GM23338 (cell line): ENCODE results near the gene ZG16B. TPM values are rescaled to one million over a fixed set of nuclear protein-coding genes. Genes with fewer than 3 reads are reported as not detected.

Experiments used
- ATAC-seq: fragments of 200-7000 bp; cut with Tn5 transposase; 3 replicates; pipeline ENCODE4 v1.9.1; 2020
- DNase-seq: peaks from one replicate; pipeline ENCODE4 v3.0.0-alpha.2; 2015; ENCODE audit warnings: low spot score
- H2AFZ ChIP-seq: fragments of 200-600 bp; sonication (generic); 2 replicates; pipeline ENCODE4 v1.8.0; 2016; ENCODE audit warnings: antibody characterized with exemption, mild to moderate bottlenecking, moderate library complexity
- H3F3A ChIP-seq: fragments of 200-600 bp; sonication (generic); replicated peaks from 2 replicates; pipeline ENCODE4 v1.8.0; 2017; ENCODE audit warnings: antibody characterized with exemption, mixed run types, low read depth
- H3K27ac ChIP-seq: fragments of 200-600 bp; sonication (generic); 2 replicates; pipeline ENCODE4 v1.6.1; 2016; ENCODE audit warnings: low read depth
- H3K27me3 ChIP-seq: fragments of 200-600 bp; sonication (generic); 2 replicates; pipeline ENCODE4 v1.8.0; 2016; ENCODE audit warnings: mild to moderate bottlenecking, mixed run types, moderate library complexity; ENCODE audit not compliant: insufficient read depth
- H3K36me3 ChIP-seq: fragments of 200-600 bp; sonication (generic); 2 replicates; pipeline ENCODE4 v1.8.0; 2016; ENCODE audit warnings: mild to moderate bottlenecking; ENCODE audit not compliant: insufficient read depth
- H3K4me1 ChIP-seq: fragments of 200-600 bp; sonication (generic); 2 replicates; pipeline ENCODE4 v1.8.0; 2016; ENCODE audit warnings: mild to moderate bottlenecking, moderate library complexity; ENCODE audit not compliant: insufficient read depth
- H3K4me2 ChIP-seq: fragments of 200-600 bp; sonication (generic); 2 replicates; pipeline ENCODE4 v1.7.1; 2017; ENCODE audit warnings: mixed run types
- H3K4me3 ChIP-seq: fragments of 200-600 bp; sonication (generic); 2 replicates; pipeline ENCODE4 v1.6.1; 2016; ENCODE audit warnings: mixed run types
- H3K79me2 ChIP-seq: fragments of 200-600 bp; sonication (generic); replicated peaks from 2 replicates; pipeline ENCODE4 v1.8.0; 2017; ENCODE audit warnings: mild to moderate bottlenecking; ENCODE audit not compliant: insufficient read depth
- H3K9me2 ChIP-seq: fragments of 200-600 bp; sonication (generic); 2 replicates; pipeline ENCODE4 v1.8.0; 2017; ENCODE audit not compliant: insufficient read depth
- H4K20me1 ChIP-seq: fragments of 200-600 bp; sonication (generic); replicated peaks from 2 replicates; pipeline ENCODE4 v1.8.0; 2017; ENCODE audit warnings: mild to moderate bottlenecking; ENCODE audit not compliant: insufficient read depth
- H3K27ac Mint-ChIP-seq: 2 replicates; pipeline ENCODE4 v1.8.0; 2020; ENCODE audit warnings: inconsistent platforms, mild to moderate bottlenecking, moderate library complexity, mixed read lengths
- H3K27me3 Mint-ChIP-seq: 3 replicates; pipeline ENCODE4 v1.8.0; 2022; ENCODE audit warnings: low read depth, mild to moderate bottlenecking, moderate library complexity, mixed read lengths, inconsistent platforms; ENCODE audit not compliant: insufficient read depth, poor library complexity
- H3K36me3 Mint-ChIP-seq: 3 replicates; pipeline ENCODE4 v1.8.0; 2021; ENCODE audit warnings: low read depth, mild to moderate bottlenecking, inconsistent platforms, moderate library complexity, mixed read lengths
- H3K4me1 Mint-ChIP-seq: 3 replicates; pipeline ENCODE4 v1.8.0; 2020; ENCODE audit warnings: mild to moderate bottlenecking, inconsistent platforms, mixed read lengths
- H3K4me3 Mint-ChIP-seq: 3 replicates; pipeline ENCODE4 v1.8.0; 2021; ENCODE audit warnings: moderate library complexity, mild to moderate bottlenecking, inconsistent platforms, mixed read lengths
- H3K9me3 Mint-ChIP-seq: 3 replicates; pipeline ENCODE4 v1.8.0; 2020; ENCODE audit warnings: moderate library complexity, mild to moderate bottlenecking, inconsistent platforms, mixed read lengths
- CREB1 ChIP-seq: fragments of 250-450 bp; sonication (Bioruptor Pico); IDR thresholded peaks from 2 replicates; pipeline ENCODE4 v1.5.0; 2020; ENCODE audit warnings: low read depth, mild to moderate bottlenecking, moderate library complexity
- CTCF ChIP-seq, 2 experiments: fragments of 200-600 bp in 1 of 2; sonication (generic) in 1 of 2; conservative IDR thresholded peaks; 2 replicates each; pipeline versions ENCODE4 v1.5.1 to v1.6.1; 2016 to 2017; ENCODE audit warnings: antibody characterized with exemption in 2 of 2, low read depth in 2 of 2, mild to moderate bottlenecking in 2 of 2, moderate library complexity in 1 of 2
- ETS1 ChIP-seq: IDR thresholded peaks from 2 replicates; pipeline ENCODE4 v1.6.1; 2016; ENCODE audit warnings: antibody characterized with exemption
- EZH2 ChIP-seq: fragments of 200-600 bp; sonication (generic); IDR thresholded peaks from one replicate; pipeline ENCODE4 v1.8.0; 2017; ENCODE audit warnings: antibody characterized with exemption, mild to moderate bottlenecking, low read depth; ENCODE audit not compliant: unreplicated experiment
- EZH2phosphoT487 ChIP-seq: fragments of 200-600 bp; sonication (generic); IDR thresholded peaks from one replicate; pipeline ENCODE4 v1.8.1; 2018; ENCODE audit warnings: antibody characterized with exemption; ENCODE audit not compliant: unreplicated experiment
- JUNB ChIP-seq: IDR thresholded peaks from one replicate; pipeline ENCODE4 v1.6.1; 2016; ENCODE audit warnings: antibody characterized with exemption; ENCODE audit not compliant: unreplicated experiment
- NANOG ChIP-seq: IDR thresholded peaks from 2 replicates; pipeline ENCODE4 v1.6.1; 2016; ENCODE audit warnings: antibody characterized with exemption, borderline replicate concordance
- POLR2AphosphoS5 ChIP-seq: IDR thresholded peaks from 2 replicates; pipeline ENCODE4 v1.6.1; 2016; ENCODE audit warnings: antibody characterized with exemption, low read depth
- REST ChIP-seq: IDR thresholded peaks from one replicate; pipeline ENCODE4 v1.6.1; 2018; ENCODE audit warnings: antibody characterized with exemption; ENCODE audit not compliant: unreplicated experiment
- STAT1 ChIP-seq: IDR thresholded peaks from one replicate; pipeline ENCODE4 v1.6.1; 2016; ENCODE audit warnings: antibody characterized with exemption; ENCODE audit not compliant: unreplicated experiment
- ZNF114 ChIP-seq: fragments of 250-450 bp; sonication (Bioruptor Pico); IDR thresholded peaks from 2 replicates; pipeline ENCODE4 v1.5.0; 2020; ENCODE audit warnings: mild to moderate bottlenecking, moderate library complexity
- ZNF331 ChIP-seq: fragments of 250-450 bp; sonication (Bioruptor Pico); IDR thresholded peaks from 2 replicates; pipeline ENCODE4 v1.5.0; 2020; ENCODE audit warnings: low read depth, mild to moderate bottlenecking, moderate library complexity
- ZNF462 ChIP-seq: fragments of 250-450 bp; sonication (Bioruptor Pico); IDR thresholded peaks from 2 replicates; pipeline ENCODE4 v1.5.0; 2020; ENCODE audit warnings: mild to moderate bottlenecking, moderate library complexity
- polyA plus RNA-seq: library from polyadenylated mRNA; unstranded; fragments of >200 nt; fragmentation: Nextera tagmentation; extraction: Ambion mirVana; gene quantifications from 2 replicates; pipeline ENCODE4 v1.2.1, GENCODE V29; 2016
- total RNA-seq: library from RNA; depleted of rRNA; stranded (reverse); fragments of >200 nt; shearing (Covaris generic); gene quantifications from 2 replicates; pipeline ENCODE4 v1.2.3, GENCODE V29; 2014

The ZG16B gene
- total and polyA plus RNA-seq, 2 experiments from 2014 or later: not detected

GRCh38 chr16:2874032-2874911, 44.2 kb downstream of the ZG16B start:
- ATAC-seq (peak; percentile 30), DNase-seq (no peak)
- H2AFZ ChIP-seq: peak overlapping the region; percentile 86
- Mint-ChIP-seq H3K36me3 (no peaks in the 10 kb centered on the region), H3K27ac (no peak overlapping the region), H3K27me3 (peaks cover 5% of the 10 kb centered on the region), H3K4me3 (no peak overlapping the region), H3K4me1 (peaks cover 2% of the 10 kb centered on the region; the same call in 1 of the 3 replicates), H3K9me3 (peaks cover 1% of the 10 kb centered on the region)
- H3K9me2 ChIP-seq: no peaks in the 10 kb centered on the region
- H3K27me3 ChIP-seq: peaks cover 18% of the 10 kb centered on the region
- H3K4me1 ChIP-seq: 0 out of 2 replicates have a peak, but pooled peaks cover 5% of the 10 kb centered on the region
- no peak for TF ChIP-seq ZNF331 (CRISPR knock-in tag)
- no peak for TF ChIP-seq ZNF462 (CRISPR knock-in tag)
- TF ChIP-seq NANOG: no peak
- no peak for TF ChIP-seq STAT1
- no peak for TF ChIP-seq CTCF (conservative IDR thresholded peaks at IDR 0.05; ENCODE audit: low read depth in 2 of 2)
- no peak for TF ChIP-seq POLR2AphosphoS5
- no peak for TF ChIP-seq CREB1
- TF ChIP-seq JUNB: no peak
- no peak for TF ChIP-seq ZNF114 (CRISPR knock-in tag)
- TF ChIP-seq ETS1: no peak
- TF ChIP-seq EZH2: no peak
- no peak for TF ChIP-seq EZH2phosphoT487
- TF ChIP-seq REST: no peak
- no peaks in the 10 kb centered on the region for H3K36me3 ChIP-seq
- no peak overlapping the region for H3K4me3 ChIP-seq
- peak overlapping the region; percentile 69; the same call in 1 of the 2 replicates for H3K4me2 ChIP-seq
- H4K20me1 ChIP-seq: no peaks in the 10 kb centered on the region
- no peaks in the 10 kb centered on the region for H3K79me2 ChIP-seq
- 0 out of 2 replicates have a peak, but pooled peaks cover 2% of the 10 kb centered on the region for H3F3A ChIP-seq
- H3K27ac ChIP-seq: no peak overlapping the region
